H1 (cell line): ENCODE measurements around the gene BIRC7. TPM values are rescaled to one million over a fixed set of nuclear protein-coding genes. Genes with fewer than 3 reads are reported as not detected.

Experiments
- BRCA1 ChIP-seq: IDR thresholded peaks from 2 replicates; pipeline ENCODE4 v1.6.1; 2012; ENCODE audit warnings: low read depth, low read length, improper control_type of control experiment
- CEBPB ChIP-seq: IDR thresholded peaks from 2 replicates; pipeline ENCODE4 v1.6.1; 2012; ENCODE audit warnings: low read depth, low read length
- E2F6 ChIP-seq: IDR thresholded peaks from 2 replicates; pipeline ENCODE4 v1.6.1; 2012; ENCODE audit warnings: inconsistent platforms
- EGR1 ChIP-seq: IDR thresholded peaks from 2 replicates; pipeline ENCODE4 v1.6.1; 2011; ENCODE audit warnings: low read depth, low read length, borderline replicate concordance
- EZH2 ChIP-seq: fragments of 200-600 bp; sonication (generic); IDR thresholded peaks from 2 replicates; pipeline ENCODE4 v1.7.1; 2012; ENCODE audit warnings: low read depth, mild to moderate bottlenecking, moderate library complexity, low read length, inconsistent platforms; ENCODE audit not compliant: severe bottlenecking
- JUND ChIP-seq: IDR thresholded peaks from 2 replicates; pipeline ENCODE4 v1.6.1; 2011; ENCODE audit warnings: mild to moderate bottlenecking, improper control_type of control experiment, low read length
- SIX5 ChIP-seq: IDR thresholded peaks from 2 replicates; pipeline ENCODE4 v1.6.1; 2011; ENCODE audit warnings: mild to moderate bottlenecking, low read depth, low read length
- SP2 ChIP-seq: IDR thresholded peaks from 2 replicates; pipeline ENCODE4 v1.6.1; 2012; ENCODE audit warnings: mild to moderate bottlenecking, low read length, inconsistent platforms
- SUZ12 ChIP-seq: fragments of 200-600 bp; sonication (generic); IDR thresholded peaks from 2 replicates; pipeline ENCODE4 v1.6.1; 2012; ENCODE audit warnings: mild to moderate bottlenecking, inconsistent platforms, low read length, moderate library complexity, mixed read lengths
- TEAD4 ChIP-seq: IDR thresholded peaks from 2 replicates; pipeline ENCODE4 v1.6.1; 2012; ENCODE audit warnings: low read depth, low read length, inconsistent platforms, mixed read lengths
- polyA plus RNA-seq, 7 experiments: library from polyadenylated mRNA; depleted of rRNA in 3 of 7; stranded (reverse) in 5 of 7; unstranded in 2 of 7; fragments of >200 nt in 5 of 7; fragments of 200-250 nt in 2 of 7; gene quantifications; 1 replicate in 5 of 7; 2 replicates in 1 of 7; 4 replicates in 1 of 7; pipeline versions ENCODE4 v1.2.1 to v1.2.3, GENCODE V29; 2011 to 2013; ENCODE audit warnings: missing spikeins in 2 of 7, mixed read lengths in 2 of 7
- total RNA-seq: library from RNA; stranded (reverse); fragmentation: NEBNext Ultra II Directional; extraction: Animal tissue kit (Norgen Biotek cat#: 25700); gene quantifications from 2 replicates; pipeline ENCODE4 v1.2.1, GENCODE V29; 2021

BIRC7 gene
- total and polyA plus RNA-seq, 2 of the 8 experiments (the other 6 are each of a cell fraction or from before 2014, with no cell fraction given) = 0.11 to 0.41 TPM

DNA sequence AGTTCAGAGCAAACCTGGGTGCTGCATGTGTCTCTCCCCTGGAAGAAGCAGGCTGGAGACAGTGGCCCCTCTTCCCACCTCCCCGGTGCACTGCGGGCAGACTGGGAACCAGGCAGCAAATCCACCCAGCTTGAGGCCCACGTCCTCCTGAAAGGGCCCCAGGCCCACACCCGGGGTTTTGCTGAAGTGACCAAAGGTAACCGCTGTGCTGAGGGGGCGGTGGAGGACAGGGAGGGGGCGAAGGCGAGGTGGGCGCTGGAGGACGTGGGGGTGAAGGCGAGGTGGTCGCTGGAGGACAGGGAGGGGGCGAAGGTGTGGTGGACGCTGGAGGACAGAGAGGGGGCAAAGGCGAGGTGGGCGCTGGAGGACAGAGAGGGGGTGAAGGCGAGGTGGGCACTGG lies 1.8 kb upstream of the BIRC7 start (continued):
- TF ChIP-seq EZH2 (no peak), E2F6 (no peak), TEAD4 (no peak), EGR1 (no peak), SP2 (no peak), SUZ12 (no peak), CEBPB (no peak), SIX5 (no peak), BRCA1 (no peak), JUND (no peak)
